HG03565 (cell line): Measurements from ENCODE around the gene CAMSAP1.

Source experiments
- ATAC-seq: cut with Tn5 transposase; IDR thresholded peaks from one replicate; pipeline ENCODE4 v1.9.1; 2021; ENCODE audit warnings: mild to moderate bottlenecking, moderate library complexity; ENCODE audit not compliant: unreplicated experiment

CAMSAP1 gene

GRCh38 chr9:135815830-135816650, 91.3 kb downstream of the CAMSAP1 start:
- ATAC-seq = no peak

GRCh38 chr9:135815413-135815812, 91.9 kb downstream of the CAMSAP1 start:
- no peak for ATAC-seq

GRCh38 chr9:135814421-135815095, 92.8 kb downstream of the CAMSAP1 start:
- ATAC-seq = no peak

- ATAC-seq = no peak
Observed at GRCh38 chr9:135813671-135814290, 93.6 kb downstream of the CAMSAP1 start.

DNA sequence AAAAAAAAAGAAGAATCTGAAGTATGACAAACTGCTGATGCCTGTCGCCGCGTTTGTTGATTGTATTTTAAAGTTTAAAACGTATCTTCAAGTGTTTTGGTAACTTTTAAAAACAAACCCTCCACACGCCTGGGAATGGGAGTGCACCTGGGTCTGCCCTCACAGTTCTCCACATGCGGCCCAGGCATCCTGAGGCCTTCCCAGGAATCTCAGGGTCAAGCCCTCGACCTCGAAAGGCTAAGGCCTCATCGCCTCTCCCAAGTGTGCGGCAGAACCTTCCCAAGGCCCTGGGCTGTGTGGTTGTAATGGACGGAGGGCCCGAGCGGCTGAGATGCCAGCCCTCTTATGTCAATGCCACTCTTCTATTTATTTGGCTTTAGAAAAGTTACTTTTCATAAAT, 94.4 kb downstream of the CAMSAP1 start:
- ATAC-seq = no peak

DNA sequence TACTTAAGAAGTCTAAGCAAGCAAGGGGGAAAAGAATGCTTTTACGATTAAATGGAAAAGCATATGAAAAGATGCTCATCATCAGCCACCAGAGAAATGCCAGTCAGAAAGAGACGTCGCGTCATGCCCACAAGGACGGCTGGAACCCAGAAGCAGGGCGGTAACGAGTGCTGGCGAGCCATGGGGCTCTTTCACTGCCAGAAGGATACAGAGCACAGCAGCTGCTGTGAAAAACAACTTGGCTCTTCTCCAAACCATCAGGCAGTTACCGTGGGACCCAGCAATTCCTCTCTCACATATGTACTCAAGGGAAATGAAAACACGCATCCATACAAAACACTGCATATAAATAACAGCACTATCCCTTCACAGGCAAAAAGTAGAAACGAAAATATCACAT, 95.5 kb downstream of the CAMSAP1 start:
- no peak for ATAC-seq

DNA sequence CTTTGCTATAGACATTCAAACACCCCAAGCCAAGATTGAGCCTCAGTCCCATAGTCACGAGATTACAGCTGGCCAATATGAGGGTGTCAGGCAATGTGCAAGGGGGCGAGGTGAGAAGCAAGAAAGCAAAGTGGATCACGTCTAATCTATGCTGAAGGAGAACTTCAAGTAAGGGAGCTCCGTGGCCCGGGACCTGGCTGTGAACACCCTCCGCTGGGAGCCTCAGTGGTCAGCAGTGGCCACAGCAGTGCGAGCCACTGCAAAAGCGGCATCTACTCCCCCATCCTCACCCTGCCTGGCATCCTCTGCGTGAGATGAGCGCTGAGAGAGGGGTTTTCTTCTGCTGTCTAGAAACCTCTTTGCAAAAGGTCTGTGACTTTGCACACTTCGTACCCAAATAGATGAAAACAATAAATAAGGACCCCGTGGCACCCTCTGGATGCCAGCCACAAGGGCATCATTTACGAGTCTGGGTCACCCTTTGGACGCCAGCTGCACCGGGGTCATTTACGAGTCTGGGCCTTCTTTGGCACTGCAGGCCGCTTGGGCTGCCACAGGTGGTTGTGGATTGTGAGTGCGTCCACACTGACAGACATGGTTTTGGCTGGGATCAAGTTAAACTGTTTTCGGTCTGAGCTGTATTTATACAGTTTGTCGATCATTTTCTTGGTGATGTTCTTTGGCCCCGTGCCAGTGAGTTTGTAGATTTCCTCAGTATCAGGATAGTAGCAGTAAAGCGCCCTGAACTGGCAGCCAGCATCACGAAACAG, 96.4 kb downstream of the CAMSAP1 start:
- no peak for ATAC-seq

DNA sequence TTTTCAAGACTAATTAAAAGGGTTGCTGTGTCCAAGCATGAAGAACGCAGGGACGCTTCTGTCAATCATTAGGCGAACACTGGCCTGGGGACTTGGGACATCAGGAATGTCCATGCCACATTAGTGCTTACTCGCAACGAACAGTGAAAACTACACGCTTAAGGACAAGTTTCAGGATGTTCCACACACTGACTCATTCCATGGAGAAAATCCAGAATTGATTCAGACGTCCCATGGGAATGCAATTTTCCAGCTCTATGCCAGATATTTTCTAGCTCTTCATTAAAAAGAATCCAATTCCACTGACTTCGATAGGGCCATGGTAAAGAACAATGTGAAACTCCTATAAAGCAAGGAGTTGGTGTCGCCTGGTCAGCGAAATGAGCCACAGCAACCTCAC, 98.2 kb downstream of the CAMSAP1 start:
- ATAC-seq = no peak

GRCh38 chr9:135805422-135806022, 101.8 kb downstream of the CAMSAP1 start:
- no peak for ATAC-seq

DNA sequence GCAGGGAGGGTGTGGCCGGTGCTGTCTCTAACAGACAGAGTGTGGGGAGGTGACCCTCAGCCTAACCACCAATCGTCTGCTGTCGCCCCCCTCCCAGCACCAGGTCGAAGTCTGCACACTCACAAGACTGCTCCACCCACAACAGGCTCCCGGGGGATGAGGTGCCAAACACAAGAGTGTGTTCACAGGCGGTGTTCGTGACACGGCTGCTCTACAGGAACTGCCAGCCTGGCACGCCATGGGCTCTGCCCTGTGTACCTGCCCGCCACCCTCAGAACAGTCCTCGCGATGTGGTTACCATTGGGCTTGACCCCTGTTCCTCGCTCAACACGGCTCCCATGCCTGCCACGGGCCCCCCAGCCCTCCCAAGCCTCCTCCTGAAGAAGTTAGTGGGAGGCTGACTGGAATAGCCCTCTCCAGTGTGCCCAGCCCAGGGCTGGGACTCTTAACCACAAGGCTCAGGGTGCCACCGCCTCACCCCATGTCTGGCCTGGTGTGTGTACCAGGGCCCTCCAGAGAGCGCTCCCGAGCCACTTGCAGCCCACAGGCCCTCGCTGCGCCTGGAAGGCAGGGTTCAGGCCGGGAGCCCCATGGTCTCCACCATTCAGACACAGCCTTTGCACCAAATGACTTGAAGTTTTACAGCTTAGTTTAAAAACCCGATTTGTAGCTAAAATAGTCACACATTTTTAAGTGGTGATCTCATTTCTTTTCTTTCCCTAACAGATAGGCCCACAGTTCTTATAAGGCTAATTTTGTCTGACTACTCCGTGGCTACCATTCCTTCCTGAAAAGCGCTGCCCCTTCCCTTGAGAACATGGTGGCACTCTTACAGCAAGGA, 102.5 kb downstream of the CAMSAP1 start:
- ATAC-seq = no peak

DNA sequence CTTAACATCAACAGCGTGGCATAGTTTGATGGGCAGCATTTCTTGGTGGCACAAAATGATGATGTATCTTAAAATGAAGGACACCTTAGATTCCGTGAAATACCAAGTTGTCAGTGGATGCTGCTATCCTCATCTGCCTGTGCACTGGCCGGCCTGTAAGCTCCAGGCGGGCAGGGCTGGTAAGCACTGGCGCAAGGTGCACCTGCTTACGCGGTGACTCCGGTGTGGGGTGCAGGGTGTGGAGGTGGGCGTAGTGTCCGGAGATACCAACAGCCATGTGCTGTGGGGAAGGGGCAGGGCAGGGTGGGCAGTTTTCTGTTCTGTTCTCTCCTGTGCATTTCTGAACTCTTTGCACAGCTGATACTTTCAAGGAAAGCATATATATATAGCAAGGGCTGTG, 103.9 kb downstream of the CAMSAP1 start:
- ATAC-seq = no peak

DNA sequence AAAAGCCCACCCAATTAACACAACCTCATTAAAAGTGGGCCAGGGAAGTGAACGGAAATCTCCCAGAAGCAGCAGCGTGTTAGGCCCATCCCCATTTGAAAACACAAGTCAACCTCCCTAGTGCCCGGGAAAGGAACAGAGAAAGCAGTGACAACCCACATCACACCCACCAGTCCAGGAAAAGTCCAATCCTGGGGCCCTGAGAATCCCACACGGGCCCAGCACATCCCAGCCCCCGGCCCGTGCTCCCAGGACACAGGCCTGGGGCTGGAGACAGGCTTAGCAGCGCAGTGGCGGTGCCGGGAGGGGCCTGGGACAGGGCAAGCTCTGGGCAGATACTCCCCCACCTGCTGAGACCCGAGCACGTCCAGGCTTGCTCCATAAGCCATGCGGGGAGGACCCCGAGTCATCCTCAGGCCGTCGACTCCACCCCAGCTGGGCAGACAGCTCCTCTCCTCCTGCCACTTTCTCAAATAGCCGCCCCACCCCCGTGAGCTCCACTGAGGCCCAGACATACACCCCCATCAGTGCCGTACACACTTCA, 104.4 kb downstream of the CAMSAP1 start:
- ATAC-seq = no peak

DNA sequence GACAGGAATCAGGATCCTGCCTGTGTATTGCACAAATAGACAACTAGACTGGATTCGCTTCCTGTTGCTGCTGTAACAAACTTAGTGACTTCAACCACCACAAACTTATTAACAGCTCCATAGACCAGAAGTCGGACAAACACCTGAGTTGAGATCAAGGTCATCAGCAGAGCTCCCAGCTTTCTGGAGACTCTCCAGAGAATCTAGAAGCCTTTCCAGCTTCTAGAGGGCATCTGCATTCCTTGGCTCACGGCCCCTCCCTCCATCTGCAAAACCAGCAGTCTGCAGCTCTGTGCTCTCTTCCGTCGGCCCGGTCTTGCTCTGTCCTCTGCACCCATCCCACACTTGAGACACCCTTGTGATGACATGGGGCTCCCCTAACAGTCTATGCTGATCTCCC, 106.3 kb downstream of the CAMSAP1 start:
- no peak for ATAC-seq

DNA sequence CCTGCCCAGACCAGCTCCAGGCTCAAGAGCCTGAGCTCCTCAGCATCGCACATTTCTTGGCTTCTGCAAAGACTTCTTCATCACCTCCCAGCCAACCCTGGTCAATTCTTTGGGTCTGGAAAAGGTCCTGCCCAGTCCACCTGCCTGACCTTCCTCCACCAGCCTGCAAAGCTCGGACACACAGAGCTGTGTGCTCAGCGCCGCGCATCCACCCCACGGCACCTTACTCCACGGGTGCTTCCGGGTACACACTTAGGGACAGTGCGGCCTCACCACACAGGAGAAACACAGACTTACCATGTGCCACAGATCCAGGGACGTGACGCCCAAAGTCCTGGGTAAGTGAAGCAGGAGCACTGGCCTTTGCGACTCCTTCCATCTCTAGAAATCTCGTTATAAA, 108.1 kb downstream of the CAMSAP1 start:
- ATAC-seq = no peak

DNA sequence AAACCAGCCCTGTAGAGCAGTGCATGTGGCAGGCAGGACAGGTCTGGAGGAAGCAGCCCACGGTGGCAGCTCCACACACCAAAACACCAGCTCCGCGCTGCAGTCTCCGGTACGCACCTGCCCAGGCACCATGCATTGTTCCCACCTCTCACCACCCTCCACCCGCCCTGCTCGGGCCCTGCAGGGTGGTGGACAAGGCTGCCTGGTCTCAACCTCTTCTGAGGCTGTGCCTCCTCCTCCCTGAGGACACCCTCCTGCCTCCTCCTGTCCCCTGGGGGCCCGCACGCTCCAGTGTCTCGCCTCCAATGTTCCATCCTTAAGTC, 109.1 kb downstream of the CAMSAP1 start:
- ATAC-seq = no peak

- ATAC-seq = no peak
Observed at GRCh38 chr9:135797507-135798262, 109.7 kb downstream of the CAMSAP1 start.

GRCh38 chr9:135796784-135797485, 110.4 kb downstream of the CAMSAP1 start:
- no peak for ATAC-seq

DNA sequence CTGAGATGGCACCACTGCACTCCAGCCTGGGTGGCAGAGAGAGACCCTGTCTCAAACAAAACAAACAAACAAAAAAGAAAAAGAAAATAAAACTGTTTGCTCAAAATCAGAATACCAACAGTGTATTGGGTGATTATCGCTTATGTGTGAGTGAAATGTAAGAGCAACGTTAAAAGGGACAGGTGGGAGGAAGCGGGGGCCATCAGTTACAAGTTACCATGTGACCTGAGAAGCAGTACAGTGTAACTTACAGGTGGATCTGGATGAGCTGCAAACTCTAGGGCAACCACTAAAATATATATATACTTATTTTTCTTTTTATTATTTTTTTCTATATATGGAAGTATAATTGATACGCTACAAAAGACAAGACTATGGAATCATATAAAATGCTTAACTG, 112.0 kb downstream of the CAMSAP1 start:
- no peak for ATAC-seq
